ENCODE measurements around the gene ARID1B. TPM values are rescaled to one million over a fixed set of nuclear protein-coding genes. Genes with fewer than 3 reads are reported as not detected.

ARID1B gene
- total RNA-seq, 4 donors from 2014 or later = 87.1 to 194 (median 115) TPM

GRCh38 chr6:157205473-157206358 lies 428.5 kb downstream of the ARID1B start:
- no peak overlapping the region for H3K4me3 ChIP-seq
- H3K4me1 ChIP-seq = peaks cover 0 to 12% (median 5%) of the 10 kb centered on the region in 4 donors
- intact Hi-C loops (cut with DNase I; ENCODE audit: low total_unique reads) (no loop called here), in situ Hi-C loops (cut with MboI; ENCODE audit: low pct_ligation_motif_present in 1 of 4, low pct_unique_long_range_greater_than_20kb in 1 of 4, low sequenced_read_pairs in 3 of 4) (no loop called here)
- no peaks in the 10 kb centered on the region for H3K9me3 ChIP-seq
- 55 to 62% methylated on average over 10 to 11 of the region's 11 CpGs for WGBS, 2 donors (ENCODE audit: low coverage in 1 of 2)
- TF ChIP-seq POLR2AphosphoS5 (IDR thresholded peaks at IDR 0.05) = no peak
- no peak for TF ChIP-seq POLR2A (IDR thresholded peaks at IDR 0.05)
- TF ChIP-seq EP300 (IDR thresholded peaks at IDR 0.05; ENCODE audit: low read depth) = no peak
- no peak for TF ChIP-seq CTCF (IDR thresholded peaks at IDR 0.05)
- H3K27me3 ChIP-seq = no peaks in the 10 kb centered on the region
- peaks cover 0 to 38% (median 13%) of the 10 kb centered on the region in 4 donors for H3K36me3 ChIP-seq
- DNase-seq = no peak
- H3K27ac ChIP-seq = no peak overlapping the region

GRCh38 chr6:157206359-157206815 lies 429.2 kb downstream of the ARID1B start:
- TF ChIP-seq EP300 (IDR thresholded peaks at IDR 0.05; ENCODE audit: low read depth) (no peak), POLR2A (IDR thresholded peaks at IDR 0.05) (no peak), CTCF (IDR thresholded peaks at IDR 0.05) (no peak), POLR2AphosphoS5 (IDR thresholded peaks at IDR 0.05) (no peak)
- no peak overlapping the region for H3K27ac ChIP-seq
- peaks cover 0 to 12% (median 5%) of the 10 kb centered on the region in 4 donors for H3K4me1 ChIP-seq
- H3K27me3 ChIP-seq = no peaks in the 10 kb centered on the region
- H3K36me3 ChIP-seq = peaks cover 0 to 31% (median 10%) of the 10 kb centered on the region in 4 donors
- H3K9me3 ChIP-seq = no peaks in the 10 kb centered on the region
- intact Hi-C loops (cut with DNase I; ENCODE audit: low total_unique reads) = no loop called here
- WGBS, 2 donors (ENCODE audit: low coverage in 1 of 2) = 97 to 100% methylated on average over 8 to 23 of the region's 23 CpGs
- in situ Hi-C loops (cut with MboI; ENCODE audit: low pct_ligation_motif_present in 1 of 4, low pct_unique_long_range_greater_than_20kb in 1 of 4, low sequenced_read_pairs in 3 of 4) = no loop called here
- no peak for DNase-seq
- no peak overlapping the region for H3K4me3 ChIP-seq

GRCh38 chr6:157207521-157208076 lies 430.4 kb downstream of the ARID1B start:
- H3K36me3 ChIP-seq = peaks cover 0 to 28% (median 7%) of the 10 kb centered on the region in 4 donors
- WGBS, 2 donors (ENCODE audit: low coverage in 1 of 2) = 96 to 100% methylated on average over 2 to 15 of the region's 15 CpGs
- H3K4me3 ChIP-seq = no peak overlapping the region
- H3K4me1 ChIP-seq = peaks cover 0 to 12% (median 5%) of the 10 kb centered on the region in 4 donors
- no peak overlapping the region for H3K27ac ChIP-seq
- in situ Hi-C loops (cut with MboI; ENCODE audit: low pct_ligation_motif_present in 1 of 4, low pct_unique_long_range_greater_than_20kb in 1 of 4, low sequenced_read_pairs in 3 of 4) (no loop called here), intact Hi-C loops (cut with DNase I; ENCODE audit: low total_unique reads) (no loop called here)
- no peaks in the 10 kb centered on the region for H3K27me3 ChIP-seq
- DNase-seq = no peak
- H3K9me3 ChIP-seq = no peaks in the 10 kb centered on the region
- TF ChIP-seq EP300 (IDR thresholded peaks at IDR 0.05; ENCODE audit: low read depth) (no peak), POLR2A (IDR thresholded peaks at IDR 0.05) (no peak), CTCF (IDR thresholded peaks at IDR 0.05) (no peak), POLR2AphosphoS5 (IDR thresholded peaks at IDR 0.05) (no peak)

- peaks cover 0 to 9% (median 4%) of the 10 kb centered on the region in 4 donors for H3K36me3 ChIP-seq
- H3K27ac ChIP-seq = no peak overlapping the region
- WGBS, 2 donors (ENCODE audit: low coverage in 1 of 2) = 90 to 93% methylated on average over 10 of the region's 10 CpGs
- no peaks in the 10 kb centered on the region for H3K27me3 ChIP-seq
- intact Hi-C loops (cut with DNase I; ENCODE audit: low total_unique reads) (no loop called here), in situ Hi-C loops (cut with MboI; ENCODE audit: low pct_ligation_motif_present in 1 of 4, low pct_unique_long_range_greater_than_20kb in 1 of 4, low sequenced_read_pairs in 3 of 4) (no loop called here)
- TF ChIP-seq EP300 (IDR thresholded peaks at IDR 0.05; ENCODE audit: low read depth) = no peak
- TF ChIP-seq CTCF (IDR thresholded peaks at IDR 0.05) = no peak
- no peak for TF ChIP-seq POLR2AphosphoS5 (IDR thresholded peaks at IDR 0.05)
- no peak for TF ChIP-seq POLR2A (IDR thresholded peaks at IDR 0.05)
- no peak overlapping the region for H3K4me3 ChIP-seq
- H3K9me3 ChIP-seq = no peaks in the 10 kb centered on the region
- peaks cover 0 to 6% (median 1%) of the 10 kb centered on the region in 4 donors for H3K4me1 ChIP-seq
- no peak for DNase-seq
Measured at GRCh38 chr6:157209865-157210530, 432.8 kb downstream of the ARID1B start.

Data from transverse colon (tissue), 4 donors.